ENCODE measurements around the gene ZNF658.
"Not testable (repeated sequence)": the region's sequence is repeated elsewhere in the genome, so short reads cannot be mapped to it uniquely, and the experiment has no call there.

The ZNF658 gene

DNA sequence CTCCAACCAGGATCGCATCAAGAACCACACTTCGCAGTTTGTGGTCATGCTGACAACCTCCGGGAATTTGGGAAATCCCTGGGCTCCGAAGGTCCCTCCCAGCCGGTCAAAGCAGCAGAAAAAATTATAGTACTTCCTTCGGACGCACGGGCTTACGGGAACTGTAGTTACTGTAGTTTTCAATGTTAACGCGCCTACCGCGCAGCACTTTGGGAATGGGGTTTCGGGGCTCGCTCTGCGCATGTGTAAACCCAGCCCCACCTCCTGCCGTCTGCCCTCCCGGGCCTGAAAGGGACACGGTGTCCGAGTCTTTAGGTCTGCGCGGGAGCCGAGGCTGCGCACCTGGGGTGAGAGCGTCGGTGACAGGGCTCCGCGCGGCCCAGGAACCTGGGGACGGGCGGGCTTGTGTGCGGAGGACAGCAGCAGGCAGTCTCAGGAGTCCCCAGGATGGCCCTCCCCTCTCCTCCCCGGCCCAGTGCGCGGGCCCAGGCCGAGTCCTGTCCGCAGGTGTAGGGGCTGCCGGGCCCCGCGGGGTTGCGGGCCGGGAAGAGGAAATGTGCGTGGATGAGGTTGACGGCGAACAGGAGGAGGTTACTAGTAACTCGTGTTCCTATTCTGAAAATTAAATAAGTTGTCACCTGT, at the start of gene ZNF658:
Gene ZNF658 (plus strand): TSS at position 236 of the 642 bp plus-strand sequence. CDS start 2,837 bp downstream, outside the sequence.
- DNase-seq (ENCODE audit: low read depth, low spot score), result not testable (repeated sequence)

DNA sequence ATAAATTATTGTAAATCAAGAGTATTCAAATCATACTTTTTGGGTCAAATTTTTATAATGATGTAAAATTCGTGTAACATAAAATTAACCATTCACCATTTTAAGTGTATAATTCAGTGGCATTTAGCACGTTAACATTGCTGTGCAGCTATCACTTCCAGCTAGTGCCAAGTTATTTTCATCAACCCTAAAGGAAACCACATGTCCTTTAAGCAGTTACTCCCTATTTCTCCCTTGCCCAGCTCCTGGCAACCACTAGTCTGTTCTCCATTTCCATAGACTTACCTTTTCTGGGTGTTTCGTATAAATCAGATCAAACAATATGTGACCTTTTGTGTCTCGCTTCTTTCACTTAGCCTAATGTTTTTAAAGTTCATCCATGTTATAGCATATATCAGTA, 38.8 kb upstream of the ZNF658 start:
- DNase-seq (ENCODE audit: low read depth, low spot score), result not testable (repeated sequence)

DNA sequence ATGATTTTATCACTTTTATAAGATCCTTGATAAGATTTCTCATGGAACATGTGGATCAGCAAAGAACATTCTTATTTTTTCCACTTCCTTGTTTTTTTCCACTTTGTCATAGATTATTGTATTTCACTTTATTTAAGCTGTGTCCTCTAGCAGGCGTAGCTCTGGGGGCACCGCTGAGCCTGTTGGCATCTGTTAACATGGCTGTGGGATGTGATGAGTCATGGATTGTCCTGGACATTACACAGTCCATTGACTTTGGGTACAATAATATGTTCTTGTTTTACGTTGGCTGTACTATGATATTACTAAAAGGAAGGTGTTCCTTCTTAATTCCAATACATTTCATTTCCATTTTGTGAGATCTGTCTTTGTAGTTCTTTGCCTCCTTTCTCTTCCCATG, 31.9 kb upstream of the ZNF658 start:
- DNase-seq (ENCODE audit: low read depth, low spot score), result not testable (repeated sequence)

DNA sequence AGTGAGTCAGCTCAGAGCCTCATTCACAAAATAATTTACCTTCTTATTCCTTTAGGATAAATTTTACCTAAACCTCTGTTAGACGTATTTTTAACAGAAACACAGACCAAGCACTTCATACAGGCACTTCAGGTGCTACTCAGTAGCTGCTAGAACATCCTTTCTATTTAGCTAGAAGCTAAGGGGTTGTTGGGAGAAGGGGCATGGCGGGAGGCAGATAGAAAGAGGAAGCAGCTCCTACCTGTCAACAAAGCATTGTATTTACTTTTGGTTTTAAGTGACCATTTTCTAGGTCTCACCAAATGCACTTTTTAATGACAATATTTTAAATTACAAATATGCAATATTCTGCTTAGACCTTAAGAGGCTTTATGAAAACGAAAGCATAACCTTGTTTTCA, 19.9 kb upstream of the ZNF658 start:
- DNase-seq (ENCODE audit: low read depth, low spot score), result not testable (repeated sequence)

DNA sequence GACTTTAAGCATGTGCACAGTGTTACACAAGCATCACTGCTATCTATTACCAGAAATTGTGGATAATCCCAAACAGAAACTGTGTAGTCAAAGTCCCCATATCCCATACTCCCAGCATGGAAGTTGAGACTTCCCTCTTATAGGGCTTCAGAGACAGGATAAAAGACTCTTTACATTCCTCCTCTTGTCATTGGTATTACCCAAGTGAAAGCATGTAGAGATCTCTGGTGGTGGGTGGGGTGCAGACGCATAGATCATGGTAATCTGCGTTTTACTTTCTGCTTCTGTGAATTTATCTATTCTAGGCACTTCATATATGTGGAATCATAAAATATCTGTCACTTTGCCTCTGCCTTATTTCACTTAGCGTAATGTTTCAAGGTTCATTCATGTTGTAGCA, 18.7 kb upstream of the ZNF658 start:
- not testable (repeated sequence) for DNase-seq (ENCODE audit: low read depth, low spot score)

DNA sequence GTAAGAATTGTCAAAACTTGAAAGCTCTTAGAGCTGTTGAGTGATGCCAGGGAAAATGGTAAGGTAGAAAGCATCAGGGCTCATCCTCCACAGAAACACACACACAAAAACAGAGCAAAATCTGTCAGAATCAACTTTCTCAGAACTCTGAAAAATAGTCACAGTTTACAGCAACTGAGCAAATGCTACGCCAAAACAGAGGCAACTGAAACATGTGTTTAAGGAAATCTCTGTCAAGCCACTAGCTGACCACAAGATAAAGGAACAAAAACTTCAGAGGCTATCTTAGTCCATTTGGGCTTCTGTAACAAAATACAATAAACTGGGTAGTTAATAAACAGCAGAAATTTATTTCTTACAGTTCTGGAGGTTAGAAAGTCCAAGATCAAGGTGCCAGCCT, 10.2 kb upstream of the ZNF658 start:
- DNase-seq (ENCODE audit: low read depth, low spot score), result not testable (repeated sequence)

DNA sequence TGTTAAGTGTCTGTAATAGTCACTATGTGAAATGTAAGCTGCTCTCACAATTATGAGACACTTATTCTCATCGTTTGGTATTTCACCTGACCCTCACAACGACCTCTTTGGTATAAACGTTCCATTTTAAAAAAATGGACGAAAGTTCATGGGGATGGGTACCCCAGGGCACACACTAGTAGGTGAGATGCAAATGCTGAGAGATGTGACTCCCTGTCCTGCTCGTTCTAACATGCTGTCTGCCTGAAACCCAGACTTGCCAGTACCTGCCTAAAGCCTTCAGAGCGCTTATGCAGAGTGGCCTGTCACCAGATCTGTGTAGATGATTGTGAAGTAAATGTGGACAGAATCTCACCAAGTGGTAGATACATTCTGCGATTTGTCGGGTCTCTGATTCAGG, 616 bp downstream of the ZNF658 start:
- DNase-seq (ENCODE audit: low read depth, low spot score), result not testable (repeated sequence)

DNA sequence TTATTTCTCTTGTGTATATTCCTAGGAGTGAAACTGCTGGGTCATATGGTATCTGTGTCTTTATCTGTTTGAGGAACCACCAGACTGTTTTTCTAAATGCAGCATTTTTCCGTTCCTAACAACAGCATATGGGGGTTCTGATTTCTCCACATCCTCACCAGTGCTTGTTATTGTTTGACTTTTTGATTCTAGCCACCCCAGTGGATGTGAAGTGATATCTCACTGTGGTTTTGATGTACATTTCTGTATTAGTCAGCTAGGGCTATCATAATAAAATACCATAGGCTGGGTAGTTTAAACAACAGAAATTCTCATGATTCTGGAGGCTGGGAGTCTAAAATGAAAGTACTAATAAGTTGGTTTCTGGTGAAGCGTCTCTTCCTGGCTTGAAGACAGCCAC, 9.0 kb downstream of the ZNF658 start:
- not testable (repeated sequence) for DNase-seq (ENCODE audit: low read depth, low spot score)

DNA sequence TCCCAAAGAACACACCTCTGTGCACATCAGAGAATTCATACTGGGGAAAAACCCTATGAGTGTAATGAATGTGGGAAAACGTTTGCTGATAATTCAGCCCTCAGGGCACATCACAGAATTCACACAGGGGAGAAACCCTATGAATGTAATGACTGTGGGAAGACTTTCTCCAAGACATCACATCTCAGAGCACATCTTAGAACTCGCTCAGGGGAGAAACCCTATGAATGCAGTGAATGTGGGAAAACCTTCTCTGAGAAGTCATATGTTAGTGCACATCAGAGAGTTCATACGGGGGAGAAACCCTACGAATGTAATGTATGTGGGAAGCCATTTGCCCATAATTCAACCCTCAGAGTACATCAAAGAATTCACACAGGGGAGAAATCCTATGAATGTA, 19.5 kb downstream of the ZNF658 start:
- not testable (repeated sequence) for DNase-seq (ENCODE audit: low read depth, low spot score)

DNA sequence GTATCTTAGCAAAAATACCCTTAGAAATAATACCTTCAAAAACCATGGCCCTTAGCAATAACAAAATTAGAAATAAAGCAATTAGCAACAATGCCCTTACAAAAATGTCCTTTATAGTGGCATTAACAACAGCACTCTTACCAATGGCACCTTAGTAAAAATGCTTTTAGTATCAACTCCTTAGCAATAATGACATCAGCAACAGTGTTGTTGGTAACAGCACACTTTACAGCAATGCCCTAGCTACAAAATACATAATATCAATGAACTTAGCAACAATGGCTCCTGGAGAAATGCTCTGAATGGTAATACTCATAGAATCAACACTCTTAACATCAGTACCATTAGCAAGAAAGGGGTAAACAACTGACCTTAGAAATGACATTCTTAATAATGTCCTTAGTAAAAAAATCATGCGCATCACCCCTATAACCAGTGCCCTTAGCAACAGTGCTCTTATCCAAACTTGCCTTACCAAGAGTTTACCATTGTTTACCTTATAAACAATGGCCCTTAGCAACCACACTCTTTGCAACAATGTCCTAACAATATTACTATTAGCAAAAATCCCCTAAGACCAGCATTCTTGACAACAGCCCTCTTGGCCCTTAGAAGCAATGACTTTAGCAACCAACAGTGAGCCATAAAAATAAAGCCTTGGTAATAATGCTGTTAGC, 35.8 kb downstream of the ZNF658 start:
- DNase-seq (ENCODE audit: low read depth, low spot score), result not testable (repeated sequence)

DNA sequence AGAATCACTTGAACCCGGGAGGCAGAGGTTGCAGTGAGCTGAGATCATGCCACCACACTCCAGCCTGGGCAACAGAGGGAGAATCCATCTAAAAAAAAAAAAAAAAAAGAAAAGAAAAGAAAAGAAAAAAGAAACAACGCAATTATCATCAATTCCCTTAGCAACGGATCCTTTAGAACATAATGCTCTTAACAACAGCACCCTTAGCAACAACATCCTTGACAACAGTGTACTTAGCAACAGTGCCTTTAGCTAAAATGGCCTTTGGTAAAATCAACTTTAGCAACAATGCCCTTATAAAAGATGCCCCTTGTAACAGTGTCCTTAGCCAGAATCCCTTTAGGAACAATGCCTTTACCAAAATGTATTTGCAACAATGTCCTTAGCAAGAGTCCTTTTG, 37.1 kb downstream of the ZNF658 start:
- not testable (repeated sequence) for DNase-seq (ENCODE audit: low read depth, low spot score)

DNA sequence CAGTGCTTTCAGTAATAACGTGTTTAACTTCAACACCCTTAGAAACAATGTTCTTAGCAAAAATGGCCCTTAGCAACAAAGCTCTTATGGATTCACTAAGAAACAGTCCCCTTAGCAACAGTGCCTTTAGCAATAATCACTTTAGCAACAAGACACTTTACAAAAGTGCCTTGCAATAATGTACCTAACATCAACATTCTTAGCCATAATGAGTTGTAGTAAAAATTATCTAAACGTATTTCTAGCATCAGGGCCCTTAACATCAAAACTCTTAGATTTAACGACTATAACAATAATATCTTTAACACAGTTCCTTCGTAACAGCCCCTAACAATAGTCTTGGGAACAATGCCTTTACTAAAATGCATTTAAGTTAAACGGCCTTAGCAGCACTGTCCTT, 37.8 kb downstream of the ZNF658 start:
- DNase-seq (ENCODE audit: low read depth, low spot score), result not testable (repeated sequence)

DNA sequence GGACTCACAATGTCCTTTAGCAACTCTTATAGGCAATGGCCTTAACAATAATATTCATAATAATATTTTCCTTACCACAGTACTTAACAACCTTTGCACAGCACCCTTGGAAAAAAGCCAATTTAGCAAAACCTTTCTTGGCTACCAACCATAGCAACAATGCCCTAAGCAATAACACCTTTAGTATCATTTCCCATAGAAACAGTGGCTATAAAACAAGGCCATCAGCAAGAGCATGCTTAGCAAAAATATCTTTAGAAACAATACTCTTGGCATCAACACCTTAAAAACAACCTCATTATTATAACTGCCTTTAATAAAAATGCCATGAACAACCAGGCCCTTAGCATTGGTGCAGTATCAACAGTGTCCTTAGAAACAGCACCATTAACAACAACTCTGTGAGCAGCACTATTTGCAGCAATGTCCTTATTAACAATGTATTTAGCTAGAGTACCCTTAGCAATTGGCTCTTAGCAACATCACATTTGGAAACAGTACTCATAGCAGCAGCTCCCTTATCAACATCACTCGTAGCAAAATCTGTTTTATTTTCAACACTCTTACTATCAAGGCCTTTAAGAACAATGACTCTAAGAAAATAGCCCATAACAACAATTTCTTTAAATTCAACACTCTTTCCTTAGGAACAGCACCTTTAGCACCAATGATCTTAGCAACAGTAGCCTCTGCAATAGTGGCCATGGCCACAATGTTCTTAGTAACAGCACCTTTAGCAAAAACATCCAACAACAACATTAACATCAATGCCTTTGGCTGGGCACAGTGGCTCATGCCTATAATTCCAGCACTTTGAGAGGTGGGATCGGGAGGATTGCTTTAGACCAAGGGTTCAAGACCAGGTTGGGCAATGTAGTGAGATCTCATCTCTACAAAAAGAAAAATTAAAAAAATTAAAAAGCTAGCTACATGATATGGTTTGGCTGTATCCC, 39.6 kb downstream of the ZNF658 start:
- not testable (repeated sequence) for DNase-seq (ENCODE audit: low read depth, low spot score)

DNA sequence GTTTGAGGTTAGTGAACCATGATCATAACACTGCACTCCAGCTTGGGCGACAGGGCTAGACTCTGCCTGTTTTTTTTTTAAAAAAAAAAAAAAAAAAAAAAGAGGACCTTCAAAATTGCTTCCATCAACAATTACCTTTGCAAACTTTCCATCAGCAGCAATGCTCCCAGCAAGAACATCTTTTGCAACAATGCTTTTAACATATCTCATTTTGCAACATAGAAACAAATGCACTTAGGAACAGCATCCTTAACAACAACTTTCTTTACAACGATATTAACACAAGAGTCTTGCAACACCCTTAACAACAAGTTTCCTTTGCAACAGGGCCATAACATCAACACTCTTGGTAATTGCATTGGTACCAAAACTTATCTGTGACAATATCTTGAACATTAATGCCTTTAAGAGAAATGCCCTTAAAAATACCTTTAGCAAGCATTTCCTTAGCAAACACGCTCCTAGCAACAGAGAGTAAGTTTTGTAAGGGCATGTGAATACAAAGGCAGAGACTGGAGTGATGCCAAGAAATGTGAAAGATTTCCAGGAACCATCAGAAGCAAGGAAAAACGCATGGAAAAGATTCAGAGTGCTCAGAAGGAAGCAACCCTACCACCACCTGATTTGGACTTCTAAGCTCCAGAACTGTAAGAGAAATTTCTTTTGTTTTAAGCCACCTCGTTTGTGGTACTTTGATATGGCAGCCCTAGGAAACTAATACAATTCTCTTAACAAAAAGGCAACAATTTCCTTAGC, 42.1 kb downstream of the ZNF658 start:
- not testable (repeated sequence) for DNase-seq (ENCODE audit: low read depth, low spot score)

DNA sequence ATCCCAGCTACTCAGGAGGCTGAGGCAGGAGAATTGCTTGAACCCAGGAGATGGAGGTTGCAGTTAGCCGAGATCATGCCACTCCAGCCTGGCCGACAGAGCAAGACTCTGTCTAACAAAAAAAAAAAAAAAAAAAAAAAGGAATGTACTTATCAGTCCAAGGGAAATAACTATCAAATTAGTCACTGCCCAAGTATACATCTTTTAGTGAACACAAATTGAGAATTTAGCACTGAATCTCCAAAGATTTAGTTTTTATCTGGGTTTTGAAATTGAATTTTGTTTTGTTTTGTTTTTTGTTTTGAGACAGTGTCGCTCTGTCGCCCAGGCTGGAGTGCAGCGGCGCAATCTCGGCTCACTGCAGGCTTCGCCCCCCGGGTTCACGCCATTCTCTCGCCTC, 52.1 kb downstream of the ZNF658 start:
- DNase-seq (ENCODE audit: low read depth, low spot score), result not testable (repeated sequence)

Measured in activated CD4-positive, CD25-positive, alpha-beta regulatory T cell treated with anti-CD3 and anti-CD28 coated beads, Interleukin-2, amount 50 U/mL, for 16 hours (primary cell).